ENCODE results near the gene PLEKHF1.

Gene PLEKHF1

GRCh38 chr19:29690842-29691241 lies 25.6 kb downstream of the PLEKHF1 start:
- Histone ChIP-seq H3K9me2 (replicated peaks; ENCODE audit: control insufficient read depth, low read length) (no peaks in the 10 kb centered on the region), H3K4me1 (ENCODE audit: control insufficient read depth, low read length) (no peaks in the 10 kb centered on the region), H3K9me3 (ENCODE audit: control insufficient read depth, insufficient read depth, low read length) (peaks cover 6% of the 10 kb centered on the region; the same call in 1 of the 2 replicates), H3K4me2 (ENCODE audit: low read length) (no peak overlapping the region), H4K20me1 (ENCODE audit: control insufficient read depth, insufficient read depth, low read depth, low read length) (no peaks in the 10 kb centered on the region), H3K27ac (ENCODE audit: low read depth, low read length) (no peak overlapping the region), H3F3A (ENCODE audit: control insufficient read depth, insufficient read depth) (no peaks in the 10 kb centered on the region), H3K79me2 (ENCODE audit: control insufficient read depth, low read length) (no peaks in the 10 kb centered on the region), H3K27me3 (ENCODE audit: control insufficient read depth, low read length) (no peaks in the 10 kb centered on the region), H3K36me3 (ENCODE audit: control insufficient read depth, low read length) (no peaks in the 10 kb centered on the region), H3K4me3 (ENCODE audit: low read length) (no peak overlapping the region)
- no peak for TF ChIP-seq EZH2phosphoT487 (IDR thresholded peaks at IDR 0.05; ENCODE audit: borderline replicate concordance, low read length)
- TF ChIP-seq, protein P1, sequence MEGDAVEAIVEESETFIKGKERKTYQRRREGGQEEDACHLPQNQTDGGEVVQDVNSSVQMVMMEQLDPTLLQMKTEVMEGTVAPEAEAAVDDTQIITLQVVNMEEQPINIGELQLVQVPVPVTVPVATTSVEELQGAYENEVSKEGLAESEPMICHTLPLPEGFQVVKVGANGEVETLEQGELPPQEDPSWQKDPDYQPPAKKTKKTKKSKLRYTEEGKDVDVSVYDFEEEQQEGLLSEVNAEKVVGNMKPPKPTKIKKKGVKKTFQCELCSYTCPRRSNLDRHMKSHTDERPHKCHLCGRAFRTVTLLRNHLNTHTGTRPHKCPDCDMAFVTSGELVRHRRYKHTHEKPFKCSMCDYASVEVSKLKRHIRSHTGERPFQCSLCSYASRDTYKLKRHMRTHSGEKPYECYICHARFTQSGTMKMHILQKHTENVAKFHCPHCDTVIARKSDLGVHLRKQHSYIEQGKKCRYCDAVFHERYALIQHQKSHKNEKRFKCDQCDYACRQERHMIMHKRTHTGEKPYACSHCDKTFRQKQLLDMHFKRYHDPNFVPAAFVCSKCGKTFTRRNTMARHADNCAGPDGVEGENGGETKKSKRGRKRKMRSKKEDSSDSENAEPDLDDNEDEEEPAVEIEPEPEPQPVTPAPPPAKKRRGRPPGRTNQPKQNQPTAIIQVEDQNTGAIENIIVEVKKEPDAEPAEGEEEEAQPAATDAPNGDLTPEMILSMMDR (IDR thresholded peaks at IDR 0.05; ENCODE audit: low read depth, low read length, poor library complexity, severe bottlenecking), result peak; percentile 48

DNA sequence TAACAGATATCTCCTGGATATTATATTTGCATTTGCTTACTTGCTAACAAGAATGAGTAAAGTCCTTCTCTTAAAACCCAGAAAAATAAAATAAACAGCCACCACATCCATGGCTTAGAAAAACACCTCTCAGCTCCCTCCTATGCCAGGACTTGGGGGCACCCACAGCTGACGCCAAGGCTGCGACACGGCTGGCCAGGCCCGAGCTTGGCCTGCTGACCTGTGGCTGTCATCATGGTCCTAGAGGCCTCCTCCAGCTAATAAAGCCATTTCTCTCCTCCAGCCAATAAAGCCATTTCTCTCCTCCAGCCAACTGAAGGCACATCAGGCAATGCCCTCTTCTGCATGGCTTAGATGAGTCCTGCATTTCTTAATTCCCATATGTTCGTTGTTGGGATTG lies 28.9 kb downstream of the PLEKHF1 start:
- H3K36me3 ChIP-seq (ENCODE audit: control insufficient read depth, low read length), result no peaks in the 10 kb centered on the region
- no peak overlapping the region for H3K4me2 ChIP-seq (ENCODE audit: low read length)
- H3K9me3 ChIP-seq (ENCODE audit: control insufficient read depth, insufficient read depth, low read length), result peaks cover 14% of the 10 kb centered on the region; the same call in 1 of the 2 replicates
- H3K4me3 ChIP-seq (ENCODE audit: low read length), result no peak overlapping the region
- H3K79me2 ChIP-seq (ENCODE audit: control insufficient read depth, low read length), result no peaks in the 10 kb centered on the region
- no peaks in the 10 kb centered on the region for H3F3A ChIP-seq (ENCODE audit: control insufficient read depth, insufficient read depth)
- H3K27ac ChIP-seq (ENCODE audit: low read depth, low read length), result no peak overlapping the region
- no peaks in the 10 kb centered on the region for H4K20me1 ChIP-seq (ENCODE audit: control insufficient read depth, insufficient read depth, low read depth, low read length)
- TF ChIP-seq, protein P1 (IDR thresholded peaks at IDR 0.05; ENCODE audit: low read depth, low read length, poor library complexity, severe bottlenecking), result no peak
- no peak for TF ChIP-seq EZH2phosphoT487 (IDR thresholded peaks at IDR 0.05; ENCODE audit: borderline replicate concordance, low read length)
- H3K9me2 ChIP-seq (replicated peaks; ENCODE audit: control insufficient read depth, low read length), result no peaks in the 10 kb centered on the region
- H3K27me3 ChIP-seq (ENCODE audit: control insufficient read depth, low read length), result no peaks in the 10 kb centered on the region
- no peaks in the 10 kb centered on the region for H3K4me1 ChIP-seq (ENCODE audit: control insufficient read depth, low read length)

DNA sequence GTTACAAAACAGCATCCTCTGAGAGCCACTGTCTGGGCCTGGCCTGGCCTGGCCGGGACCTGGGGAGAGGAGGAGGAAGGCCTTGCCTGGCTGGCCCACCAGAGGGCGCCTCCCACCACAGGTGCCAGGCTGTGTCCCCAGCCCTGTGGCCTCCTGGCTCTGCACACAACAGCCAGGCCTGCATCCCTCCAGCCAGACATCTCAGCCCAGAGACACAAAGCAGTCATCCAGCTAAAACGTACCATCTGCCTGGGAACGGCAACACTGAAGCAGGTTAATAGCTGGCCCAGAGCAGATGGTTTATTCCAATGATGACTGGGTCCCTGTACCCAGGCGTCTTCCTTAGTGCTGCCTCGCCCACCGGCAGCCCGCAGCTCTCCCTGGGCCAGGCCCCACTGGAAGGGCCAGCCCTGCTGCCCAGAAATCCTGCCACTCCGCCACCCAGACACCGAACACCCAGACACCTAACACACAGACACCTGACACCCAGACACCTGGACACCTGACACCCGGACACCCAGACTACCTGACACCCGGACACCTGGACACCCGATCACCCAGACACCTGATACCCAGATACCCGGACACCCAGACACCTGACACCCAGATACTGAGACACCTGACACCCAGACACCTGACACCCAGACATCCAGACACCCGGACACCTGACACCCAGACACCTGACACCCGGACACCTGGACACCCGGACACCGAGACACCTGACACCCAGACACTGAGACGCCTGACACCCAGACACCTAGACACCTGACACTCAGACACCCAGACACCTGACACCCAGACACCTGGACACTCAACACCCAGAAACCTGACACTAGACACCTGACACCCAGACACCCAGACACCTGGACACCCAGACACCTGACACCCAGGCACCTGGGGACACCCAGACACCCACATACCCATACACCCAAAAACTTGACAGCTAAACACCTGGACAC lies 29.7 kb downstream of the PLEKHF1 start:
- H3K36me3 ChIP-seq (ENCODE audit: control insufficient read depth, low read length), result no peaks in the 10 kb centered on the region
- peaks cover 14% of the 10 kb centered on the region; the same call in 1 of the 2 replicates for H3K9me3 ChIP-seq (ENCODE audit: control insufficient read depth, insufficient read depth, low read length)
- no peak overlapping the region for H3K4me3 ChIP-seq (ENCODE audit: low read length)
- H3K4me1 ChIP-seq (ENCODE audit: control insufficient read depth, low read length), result no peaks in the 10 kb centered on the region
- H3K4me2 ChIP-seq (ENCODE audit: low read length), result no peak overlapping the region
- H4K20me1 ChIP-seq (ENCODE audit: control insufficient read depth, insufficient read depth, low read depth, low read length), result no peaks in the 10 kb centered on the region
- TF ChIP-seq, protein P1 (IDR thresholded peaks at IDR 0.05; ENCODE audit: low read depth, low read length, poor library complexity, severe bottlenecking), result peak; percentile 84
- no peak for TF ChIP-seq EZH2phosphoT487 (IDR thresholded peaks at IDR 0.05; ENCODE audit: borderline replicate concordance, low read length)
- no peak overlapping the region for H3K27ac ChIP-seq (ENCODE audit: low read depth, low read length)
- no peaks in the 10 kb centered on the region for H3F3A ChIP-seq (ENCODE audit: control insufficient read depth, insufficient read depth)
- no peaks in the 10 kb centered on the region for H3K79me2 ChIP-seq (ENCODE audit: control insufficient read depth, low read length)
- H3K27me3 ChIP-seq (ENCODE audit: control insufficient read depth, low read length), result no peaks in the 10 kb centered on the region
- H3K9me2 ChIP-seq (replicated peaks; ENCODE audit: control insufficient read depth, low read length), result no peaks in the 10 kb centered on the region

Measured in DOHH2 (cell line).